Hypothalamus (tissue), 51 donors: ENCODE results near the gene DCDC2.
"Not testable (repeated sequence)": the region's sequence is repeated elsewhere in the genome, so short reads cannot be mapped to it uniquely, and the experiment has no call there.

ENCODE experiments used
- DNase-seq, 51 donors: peaks; one replicate each; lab custom pipeline; 2025; lab: John Stamatoyannopoulos, UW

The DCDC2 gene

DNA sequence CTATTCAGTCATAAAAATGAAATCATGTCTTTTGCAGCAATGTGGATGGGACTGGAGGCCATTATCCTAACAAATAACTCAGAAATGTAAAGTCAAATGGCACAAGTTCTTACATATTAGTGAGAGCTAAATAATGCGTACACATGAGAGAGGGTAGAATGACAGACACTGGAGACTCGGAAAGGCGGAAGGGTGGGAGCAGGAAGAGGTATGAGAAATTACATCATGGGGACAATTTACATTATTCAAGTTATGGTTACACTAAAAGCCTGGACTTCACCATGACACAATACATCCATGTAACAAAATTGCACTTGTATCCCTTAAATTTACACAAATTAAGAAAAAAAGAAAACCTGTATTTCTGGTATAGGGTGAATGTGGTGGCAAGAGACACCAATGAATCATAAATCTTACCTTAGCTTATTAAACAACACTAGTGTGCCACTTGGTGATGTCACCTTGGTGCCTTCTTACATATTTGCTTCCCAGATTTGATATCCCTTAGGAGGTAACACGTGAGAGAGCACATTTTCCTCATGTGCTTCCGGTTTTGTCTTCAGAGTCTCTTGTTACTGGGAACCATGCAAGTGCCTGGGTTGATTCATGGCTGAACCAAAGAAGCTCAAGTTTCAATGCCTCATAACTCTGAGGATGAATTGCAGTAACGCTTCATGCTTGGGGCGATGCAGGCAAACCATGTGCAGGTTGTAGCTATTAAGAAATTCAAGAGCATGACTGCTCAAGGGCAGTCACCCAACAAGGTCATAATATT lies 84.6 kb downstream of the DCDC2 start:
- no peak for DNase-seq

DNA sequence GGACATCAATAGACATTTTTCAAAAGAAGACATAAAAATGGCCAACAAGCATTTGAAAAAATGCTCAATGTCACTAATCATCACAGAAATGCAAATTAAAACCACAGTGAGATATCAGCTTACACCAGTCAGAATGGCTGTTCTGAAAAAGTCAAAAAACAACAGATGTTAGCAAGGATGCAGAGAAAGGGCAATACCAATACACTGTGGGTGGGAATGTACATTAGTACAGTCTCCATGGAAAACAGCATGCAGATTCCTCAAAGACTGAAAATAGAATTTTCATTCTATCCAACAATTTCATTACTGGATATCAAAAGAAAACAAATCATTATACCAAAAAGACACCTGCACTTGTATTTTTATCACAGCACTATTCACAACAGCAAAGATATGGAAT lies 85.3 kb downstream of the DCDC2 start:
- DNase-seq: no peak

DNA sequence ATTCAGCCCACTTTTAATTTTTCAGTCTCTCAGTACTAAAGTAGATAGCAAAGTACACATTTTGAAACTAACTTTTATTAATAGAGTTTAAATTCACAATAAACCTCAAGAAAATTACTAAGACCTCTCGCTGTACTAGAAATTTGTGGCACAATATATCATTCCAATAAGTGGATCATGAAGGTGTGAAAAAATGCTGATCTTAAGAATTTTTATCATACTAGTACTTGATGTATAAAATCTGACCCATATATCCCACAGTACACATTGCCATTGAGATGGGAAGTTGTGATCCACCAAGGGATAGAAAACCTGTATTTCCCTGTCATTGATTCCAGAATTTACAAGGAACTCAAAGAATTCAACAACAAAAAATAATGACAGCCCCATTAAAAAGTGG lies 85.7 kb downstream of the DCDC2 start:
- DNase-seq: no peak

DNA sequence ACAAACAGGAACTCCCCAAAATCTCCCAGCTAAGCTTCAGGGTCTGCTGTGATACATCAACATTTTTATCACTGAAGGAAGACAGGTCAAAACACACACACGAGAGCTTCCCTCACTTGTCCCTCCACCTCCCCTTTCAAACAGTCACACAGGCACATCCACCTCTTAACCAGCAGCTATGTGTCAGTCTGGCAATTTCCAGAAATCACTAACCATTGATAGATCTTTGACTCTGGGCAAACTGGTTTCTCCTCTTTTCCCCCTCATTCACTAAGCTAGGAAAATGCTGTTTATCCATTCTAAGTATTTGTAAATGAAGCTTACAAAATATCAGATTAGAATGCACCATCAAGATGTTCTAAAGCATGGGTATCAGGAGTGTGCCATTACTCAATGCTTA lies 87.8 kb downstream of the DCDC2 start:
- no peak for DNase-seq

DNA sequence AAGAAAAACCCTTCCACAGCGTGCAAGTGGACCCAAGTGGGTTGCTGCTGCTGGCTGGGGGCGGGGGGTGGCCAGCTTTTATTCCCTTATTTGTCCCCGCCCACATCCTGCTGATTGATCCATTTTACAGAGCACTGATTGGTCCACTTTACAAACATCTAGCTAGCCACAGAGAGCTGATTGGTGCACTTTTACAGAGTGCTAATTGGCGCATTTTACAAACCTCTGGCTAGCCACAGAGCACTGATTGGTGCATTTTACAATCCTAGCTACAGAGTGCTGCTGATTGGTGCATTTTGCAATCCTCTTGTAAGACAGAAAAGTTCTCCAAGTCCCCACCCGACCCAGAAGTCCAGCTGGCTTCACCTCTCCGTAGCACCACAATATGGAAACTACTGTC lies 99.6 kb downstream of the DCDC2 start:
- DNase-seq: not testable (repeated sequence)

DNA sequence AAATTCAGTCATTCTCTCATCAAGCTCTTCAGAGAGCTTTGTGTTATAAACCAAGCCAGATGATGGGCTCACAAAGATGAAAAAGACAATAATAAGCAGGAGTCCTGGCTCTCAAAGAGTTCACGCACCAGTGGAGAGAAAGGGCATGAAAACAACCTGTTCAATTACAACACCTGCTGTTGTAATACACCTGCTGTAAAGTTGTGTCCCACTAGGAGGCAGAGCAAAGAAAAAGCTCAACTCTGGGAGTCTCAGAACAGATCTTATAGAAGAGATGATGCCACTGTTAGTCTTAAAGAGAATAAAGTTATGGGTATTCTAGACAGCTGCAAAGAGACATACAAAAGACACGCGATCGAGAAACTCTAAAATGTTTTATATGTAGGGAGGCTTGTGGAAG lies 100.6 kb downstream of the DCDC2 start:
- no peak for DNase-seq

DNA sequence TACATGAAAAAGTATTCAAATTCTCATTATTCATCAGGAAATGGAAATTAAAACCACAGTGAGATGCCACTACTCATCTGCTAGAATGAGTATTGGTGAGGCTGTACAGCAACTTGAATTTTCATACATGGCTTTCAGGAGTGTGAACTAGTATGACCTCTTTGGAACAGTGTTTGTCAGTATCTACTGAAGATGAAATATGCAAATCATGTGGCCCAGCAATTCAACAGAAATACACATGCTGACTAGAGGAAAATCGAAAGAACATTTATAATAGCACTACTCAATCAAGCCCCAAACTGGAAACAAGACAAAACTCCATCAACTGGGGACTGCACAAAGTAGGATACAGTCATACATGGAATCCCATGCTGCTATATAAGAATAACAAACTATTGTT lies 102.2 kb downstream of the DCDC2 start:
- no peak for DNase-seq

DNA sequence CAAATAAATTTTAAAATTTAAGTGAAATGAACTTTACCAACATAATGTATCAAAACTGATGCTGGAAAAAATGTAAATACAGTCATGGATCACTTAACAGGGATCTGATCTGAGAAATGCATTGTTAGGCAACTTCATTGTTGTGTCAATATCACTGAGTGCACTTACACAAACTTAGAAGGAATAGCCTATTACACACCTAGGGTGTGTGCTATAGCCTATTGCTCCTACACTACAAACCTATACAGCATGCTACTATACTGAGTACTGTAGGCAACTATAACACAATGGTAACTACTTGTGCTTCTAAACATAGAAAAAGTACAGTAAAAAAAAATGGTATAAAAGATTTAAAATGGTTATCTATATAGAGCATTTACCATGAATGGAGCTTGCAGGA lies 104.5 kb downstream of the DCDC2 start:
- DNase-seq: no peak

DNA sequence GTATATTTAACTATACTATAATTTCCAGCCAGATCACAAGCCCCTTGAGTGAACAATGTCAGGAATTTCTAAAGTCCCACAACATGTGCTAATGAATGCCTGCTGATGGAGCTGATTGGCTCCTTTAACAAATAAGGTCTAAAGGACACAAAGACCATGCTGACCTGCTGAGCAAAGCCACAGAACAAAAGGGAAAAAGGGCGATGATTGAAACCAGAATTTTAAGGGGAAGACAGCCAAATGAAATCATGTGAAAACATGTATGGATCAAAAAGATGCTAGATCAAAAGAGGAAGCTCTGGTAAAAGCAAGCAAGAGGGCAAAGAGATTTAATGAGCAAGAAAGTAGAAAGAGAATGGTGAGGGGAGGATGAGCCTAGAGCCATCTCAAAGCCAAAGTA lies 105.6 kb downstream of the DCDC2 start:
- no peak for DNase-seq

DNA sequence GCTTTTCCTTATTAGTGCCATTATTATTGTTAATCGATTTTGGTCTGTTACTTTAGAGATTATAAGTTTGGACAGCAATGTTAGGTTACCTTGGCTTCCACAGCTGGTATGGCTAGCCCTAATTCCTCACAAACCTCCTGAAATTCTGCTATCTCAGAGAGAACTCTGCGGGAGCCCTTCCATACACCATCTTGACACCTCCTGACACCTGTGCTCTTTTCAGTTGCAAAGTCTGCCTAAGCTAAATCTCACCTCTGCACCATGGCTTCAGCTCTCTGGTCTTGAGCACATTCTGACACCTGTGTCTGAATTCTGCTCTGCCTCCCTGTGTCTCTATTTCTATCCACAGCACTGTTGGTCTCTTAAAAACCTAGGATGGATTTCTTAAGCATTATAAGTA lies 106.5 kb downstream of the DCDC2 start:
- no peak for DNase-seq

DNA sequence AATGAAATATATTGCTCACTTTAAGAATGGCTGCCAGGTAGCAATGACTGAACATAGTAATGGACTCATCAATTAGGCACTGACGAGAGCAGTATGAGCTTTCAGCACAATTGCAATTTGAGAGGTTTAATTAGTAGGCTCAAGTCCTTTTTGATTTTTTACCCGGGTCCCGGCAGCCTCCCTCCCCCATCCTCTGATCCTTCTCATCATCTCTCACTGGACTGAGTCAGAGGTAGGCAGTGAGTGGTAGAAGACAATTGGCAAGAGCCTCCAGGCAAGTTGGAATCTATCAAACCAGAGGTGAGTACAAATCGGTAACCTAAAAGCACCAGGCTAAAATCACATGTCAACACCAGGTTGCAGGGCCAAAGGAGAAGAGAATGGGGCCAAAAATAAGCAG lies 107.9 kb downstream of the DCDC2 start:
- DNase-seq: no peak

DNA sequence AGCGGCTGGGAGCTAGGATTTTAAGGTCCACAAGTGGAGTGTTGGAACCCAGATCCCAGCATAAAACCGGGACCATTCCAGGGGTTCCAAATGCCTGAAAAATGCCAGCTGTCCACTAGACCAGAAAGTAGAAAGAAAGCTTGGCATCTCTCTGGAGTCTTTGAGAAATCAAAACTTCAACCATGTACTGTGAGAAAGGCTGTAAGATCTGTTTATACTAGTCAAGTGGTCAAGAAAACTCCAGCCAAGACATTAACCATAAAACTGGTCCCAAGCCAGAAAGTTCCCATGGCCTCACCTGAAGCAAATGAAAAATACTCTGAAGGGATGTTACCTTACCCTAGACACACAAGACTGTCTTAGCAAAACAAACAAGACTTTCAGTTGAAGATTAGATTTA lies 112.6 kb downstream of the DCDC2 start:
- no peak for DNase-seq

DNA sequence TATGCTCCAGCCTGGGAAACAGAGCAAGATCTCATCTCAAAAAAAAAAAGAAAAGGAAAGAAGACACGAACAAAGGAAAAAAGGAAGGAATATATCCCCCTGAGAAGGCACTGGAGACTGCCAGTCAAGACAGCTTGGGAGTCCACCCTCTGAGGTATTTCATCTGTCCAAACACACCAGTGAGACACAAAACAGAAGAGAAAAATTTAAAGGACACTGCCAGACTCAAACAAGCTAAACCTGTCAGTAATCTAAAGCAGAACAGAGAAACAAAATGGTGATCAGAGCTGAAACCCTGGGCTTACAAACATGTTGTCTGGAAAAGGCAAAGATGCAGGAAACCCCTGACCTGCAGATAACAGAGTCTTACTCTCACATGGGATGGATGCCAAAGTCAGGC lies 114.9 kb downstream of the DCDC2 start:
- DNase-seq: no peak

DNA sequence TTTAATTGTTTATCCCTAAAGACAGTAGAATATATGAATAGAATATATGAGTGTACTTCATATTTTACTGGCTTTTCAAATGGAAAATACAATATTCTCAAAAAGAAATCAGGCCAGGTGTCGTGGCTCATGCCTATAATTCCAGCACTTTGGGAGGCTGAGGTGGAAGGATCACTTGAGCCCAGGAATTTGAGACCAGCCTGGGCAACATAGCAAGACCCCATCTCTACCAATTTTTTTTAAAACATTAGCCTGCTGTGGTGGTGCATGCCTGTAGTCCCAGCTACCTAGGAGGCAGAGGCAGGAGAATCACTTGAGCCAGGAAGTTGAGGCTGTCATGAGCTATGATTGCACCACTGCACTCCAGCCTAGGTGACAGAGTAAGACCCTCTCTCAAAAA lies 116.1 kb downstream of the DCDC2 start:
- not testable (repeated sequence) for DNase-seq

DNA sequence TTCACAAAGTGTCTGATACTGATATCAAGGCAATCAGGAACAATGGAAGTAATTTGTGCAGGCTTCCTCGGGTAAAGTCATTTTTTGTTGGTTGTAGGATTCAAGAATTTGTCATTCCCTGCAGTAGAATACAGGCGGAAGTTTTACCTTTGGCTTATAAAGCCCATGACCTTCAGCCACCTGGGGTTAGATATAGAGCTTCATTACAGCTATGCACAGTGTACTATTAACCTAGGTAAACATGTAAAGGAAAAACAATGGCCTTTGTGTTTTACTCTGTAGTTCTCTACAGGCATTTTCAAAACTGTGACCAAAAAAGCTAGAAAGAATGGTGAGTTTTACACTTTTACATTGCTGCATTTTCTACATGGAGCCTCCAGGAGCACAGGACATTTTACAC lies 116.9 kb downstream of the DCDC2 start:
- DNase-seq: no peak

DNA sequence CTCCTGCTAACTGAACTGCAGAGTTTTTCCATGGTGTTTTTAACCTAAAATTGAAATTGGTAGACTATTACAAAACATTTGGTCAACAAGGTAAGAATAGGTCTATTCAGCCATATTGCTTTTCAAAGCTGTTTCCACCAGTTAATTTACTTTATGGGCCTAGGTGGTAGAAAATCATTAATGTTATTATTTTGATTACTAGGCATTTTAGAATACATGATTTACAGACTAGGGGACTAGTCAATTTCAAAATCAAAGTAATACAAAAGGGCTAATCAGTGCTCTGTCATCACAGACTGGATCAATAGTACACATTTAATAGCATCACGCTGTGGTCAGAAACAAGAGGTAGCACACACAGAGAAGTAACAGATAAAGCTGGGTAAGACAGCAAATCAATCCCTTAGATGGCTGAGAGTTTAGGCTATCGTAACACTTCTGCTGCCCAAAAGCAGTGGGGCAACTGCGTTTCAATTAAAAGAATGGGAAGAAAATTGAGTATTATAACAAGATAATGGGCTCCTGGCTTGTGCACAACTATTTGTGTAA lies 117.4 kb downstream of the DCDC2 start:
- DNase-seq: no peak

DNA sequence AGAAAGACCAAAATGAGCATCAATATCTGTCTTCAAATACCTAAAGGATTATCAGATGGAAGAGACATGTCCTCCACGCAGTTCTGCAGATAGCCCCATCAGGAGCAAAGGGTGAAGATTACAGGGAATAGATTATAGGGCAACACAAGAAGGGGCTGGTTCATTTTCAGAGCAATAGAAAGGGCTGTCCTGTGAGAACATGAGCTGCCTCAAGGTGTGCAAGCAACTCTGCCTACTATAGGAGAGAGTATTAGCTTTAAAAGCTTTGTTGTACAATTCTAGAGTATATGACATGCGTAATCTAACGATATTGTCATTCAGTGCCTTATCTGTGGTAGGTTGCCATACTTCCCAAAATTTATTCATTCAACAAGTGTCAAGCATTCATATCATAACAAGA lies 119.2 kb downstream of the DCDC2 start:
- DNase-seq: no peak

DNA sequence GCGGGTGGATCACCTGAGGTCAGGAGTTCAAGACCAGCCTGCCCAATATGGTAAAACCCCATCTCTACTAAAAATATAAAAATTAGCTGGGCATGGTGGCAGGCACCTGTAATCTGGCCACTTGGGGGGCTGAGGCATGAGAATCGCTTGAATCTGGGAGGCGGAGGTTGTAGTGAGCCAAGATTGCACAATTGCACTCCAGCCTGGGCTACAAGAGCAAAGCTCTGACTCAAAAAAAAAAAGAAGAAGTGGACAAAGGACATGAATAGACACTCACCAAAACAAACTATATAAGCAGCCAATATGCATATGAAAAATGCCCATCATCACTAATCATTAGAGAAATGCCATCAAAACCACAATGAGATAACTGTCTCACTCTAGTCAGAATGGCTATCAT lies 121.1 kb downstream of the DCDC2 start:
- not testable (repeated sequence) for DNase-seq

DNA sequence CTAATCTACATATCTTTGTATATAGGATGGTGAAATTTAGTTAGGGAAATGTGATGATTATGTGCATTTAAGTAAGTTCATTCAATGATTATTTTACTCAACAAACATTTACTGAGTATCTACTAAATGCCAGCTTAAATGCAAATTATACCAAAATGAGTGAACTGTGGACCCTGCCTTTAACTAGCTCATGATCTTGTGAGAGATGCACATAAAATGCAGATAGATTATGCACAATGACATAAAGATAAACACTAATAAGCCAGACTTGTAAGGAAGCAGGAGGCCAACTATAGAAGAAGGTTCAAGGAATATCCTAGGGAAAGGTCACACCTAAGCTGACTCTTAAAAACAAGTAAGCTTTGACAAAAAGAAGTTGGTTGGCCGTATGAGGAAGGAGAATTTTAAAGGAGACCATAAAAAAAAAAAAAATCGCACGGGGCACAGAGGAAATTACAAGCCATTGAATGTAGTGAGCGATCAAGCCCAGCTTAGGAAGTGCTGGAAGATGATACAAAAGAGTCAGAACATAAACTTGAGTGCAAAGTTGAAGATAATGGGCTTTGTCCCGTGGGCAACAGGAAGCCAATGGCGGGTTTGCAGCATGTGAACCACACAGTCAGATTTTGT lies 123.9 kb downstream of the DCDC2 start:
- no peak for DNase-seq

DNA sequence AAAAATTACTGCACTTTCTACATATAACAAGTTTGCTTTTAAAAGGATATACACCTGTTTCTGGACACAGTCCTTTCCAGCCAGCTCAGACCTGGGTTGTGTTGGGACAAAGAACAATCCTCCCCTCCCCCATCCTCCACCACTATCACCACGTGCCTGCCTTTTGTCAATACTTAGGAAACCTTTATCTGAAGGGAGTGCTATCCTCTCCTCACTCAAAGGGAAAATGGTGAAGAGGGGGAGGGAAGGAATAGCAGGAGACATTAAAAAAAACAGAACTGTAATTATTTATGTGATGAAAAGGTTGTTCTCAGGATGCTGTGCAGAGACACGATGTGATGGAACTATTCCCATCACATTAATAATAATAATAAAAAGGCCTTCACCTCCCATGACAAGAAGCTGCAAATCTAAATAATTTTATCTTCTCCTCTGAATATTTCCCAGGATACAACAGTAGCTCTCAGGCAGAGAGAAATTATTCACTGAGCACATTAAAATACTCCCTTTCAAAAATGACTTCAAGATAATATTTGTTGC lies 126.4 kb downstream of the DCDC2 start:
- DNase-seq: no peak

DNA sequence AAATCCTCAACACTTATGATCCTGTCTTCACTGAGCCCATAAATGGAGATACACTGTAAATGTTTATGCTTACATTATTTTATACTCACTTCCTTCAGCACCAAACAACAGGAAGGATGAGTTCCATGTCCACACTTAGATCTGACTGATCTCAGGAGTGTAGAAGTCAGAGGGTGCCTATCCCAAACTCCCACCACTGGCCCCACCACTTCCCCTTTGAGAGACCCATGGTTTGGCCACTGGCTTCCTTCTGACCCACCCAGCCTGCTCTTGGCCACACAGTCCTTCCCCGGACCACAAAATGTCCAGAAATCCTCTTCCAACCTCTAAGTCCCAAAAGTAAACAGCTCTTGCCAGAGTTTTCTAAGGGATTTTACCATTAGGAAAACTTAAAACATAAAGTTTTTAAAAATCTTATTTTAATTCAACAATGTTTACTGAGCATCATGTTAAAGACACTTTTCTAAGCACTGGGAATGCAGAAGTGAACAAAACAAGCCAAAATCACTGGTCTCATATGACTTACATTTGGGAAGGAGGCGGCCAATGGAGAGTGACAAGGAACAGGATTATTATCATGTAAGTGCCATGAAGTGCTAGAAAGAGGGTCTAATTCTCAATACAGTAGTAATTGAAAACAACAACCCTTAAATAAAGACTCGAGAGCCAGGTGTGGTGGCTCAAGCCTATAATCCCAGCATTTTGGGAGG lies 128.0 kb downstream of the DCDC2 start:
- DNase-seq: no peak
